Adrenal gland (tissue), 12 donors: ENCODE data around the gene TEX264. TPM values are rescaled to one million over a fixed set of nuclear protein-coding genes. Genes with fewer than 3 reads are reported as not detected.
A peak's percentile ranks its signal among the peaks of the same experiment; 100 is the strongest.

Experiments used
- DNase-seq, 7 donors: peaks; one replicate each; pipeline ENCODE4 v3.0.0-alpha.2; 2019 to 2020
- H3K27ac ChIP-seq, 5 donors: fragments of 200-600 bp; sonication (generic) in 4 of 5; 1 replicate in 3 of 5; 2 replicates in 2 of 5; pipeline versions ENCODE4 v1.5.1 to v1.8.0; 2016 to 2020; ENCODE audit warnings: mild to moderate bottlenecking in 1 of 5
- H3K27me3 ChIP-seq: fragments of 200-600 bp; 2 replicates; pipeline ENCODE4 v1.8.0; 2021
- H3K36me3 ChIP-seq, 2 donors: fragments of 200-600 bp; replicated peaks in 1 of 2; 1 replicate in 1 of 2; 2 replicates in 1 of 2; pipeline versions ENCODE4 v1.5.1 to v1.8.0; 2018 to 2022
- H3K4me1 ChIP-seq, 2 donors: fragments of 200-600 bp; replicated peaks in 1 of 2; 1 replicate in 1 of 2; 2 replicates in 1 of 2; pipeline versions ENCODE4 v1.5.1 to v1.8.0; 2018 to 2021
- H3K4me3 ChIP-seq, 4 donors: fragments of 200-600 bp; sonication (generic) in 3 of 4; one replicate each; pipeline ENCODE4 v1.5.1; 2016 to 2018
- H3K9me3 ChIP-seq, 3 donors: fragments of 200-600 bp; sonication (generic) in 1 of 3; replicated peaks in 1 of 3; 1 replicate in 2 of 3; 2 replicates in 1 of 3; pipeline versions ENCODE4 v1.5.1 to v1.8.0; 2016 to 2021
- POLR2A ChIP-seq, 2 donors: fragments of 450-650 bp; IDR thresholded peaks; one replicate each; pipeline ENCODE4 v1.6.1; 2017; ENCODE audit warnings: antibody characterized with exemption in 2 of 2, mild to moderate bottlenecking in 2 of 2, moderate library complexity in 1 of 2
- WGBS, 4 donors: extraction: QIAGEN DNeasy Blood & Tissue Kit in 2 of 4; methylation state at CpG; one replicate each; pipeline versions ENCODE4 v1.1.5 to v1.1.7; 2013 to 2017; 5-methylcytosine and 5-hydroxymethylcytosine counted together
- intact Hi-C, 2 donors: fragments of 100-400 bp; cut with DNase I; formaldehyde crosslinking; loops; one replicate each; pipeline versions ENCODE4 v1.14.1 to v1.15.0; 2022 to 2023
- polyA plus RNA-seq, 3 donors: library from polyadenylated mRNA; stranded (reverse); fragments of 200-250 nt in 2 of 3; fragments of 350-450 nt in 1 of 3; fragmentation: Illumina TruSeq in 1 of 3; extraction: RNeasy Lipid Tissue Mini Kit (QIAGEN cat#74804) in 1 of 3; gene quantifications; one replicate each; pipeline ENCODE4 v1.2.3, GENCODE V29; 2013 to 2014
- total RNA-seq, 9 donors: library from RNA; depleted of rRNA in 4 of 9; stranded (reverse); fragments of >200 nt in 4 of 9; fragments of 120-200 nt in 1 of 9; fragmentation: NEBNext Ultra II Directional in 1 of 9; extraction: Animal tissue kit (Norgen Biotek cat#: 25700) in 1 of 9; gene quantifications; one replicate each; pipeline versions ENCODE4 v1.1.0 to v1.2.4, GENCODE V29; 2013 to 2023
- TF ChIP-seq, protein P1 (sequence below), 6 experiments: fragments of 450-650 bp in 4 of 6; fragments of 200-600 bp in 2 of 6; sonication (generic) in 1 of 6; IDR thresholded peaks; 1 replicate in 5 of 6; 2 replicates in 1 of 6; pipeline versions ENCODE4 v1.5.1 to v1.8.0; 2016 to 2021; ENCODE audit warnings: antibody characterized with exemption in 6 of 6, mild to moderate bottlenecking in 2 of 6, moderate library complexity in 1 of 6
- donor health status: healthy with polysubstance abuse.
- donor health status: Bipolar disorder and iron deficiency.
- donor health status: DM: yes; HTN: yes; CAD: no.
- donor health status: DM: no; HTN: no; CAD: no.
- donor health status: DM: no; HTN: no; CAD: no.
- donor health status: DM: yes; HTN: yes; CAD: no.

The TEX264 gene
- total and polyA plus RNA-seq, 12 donors = 64.7 to 207 (median 125) TPM

DNA sequence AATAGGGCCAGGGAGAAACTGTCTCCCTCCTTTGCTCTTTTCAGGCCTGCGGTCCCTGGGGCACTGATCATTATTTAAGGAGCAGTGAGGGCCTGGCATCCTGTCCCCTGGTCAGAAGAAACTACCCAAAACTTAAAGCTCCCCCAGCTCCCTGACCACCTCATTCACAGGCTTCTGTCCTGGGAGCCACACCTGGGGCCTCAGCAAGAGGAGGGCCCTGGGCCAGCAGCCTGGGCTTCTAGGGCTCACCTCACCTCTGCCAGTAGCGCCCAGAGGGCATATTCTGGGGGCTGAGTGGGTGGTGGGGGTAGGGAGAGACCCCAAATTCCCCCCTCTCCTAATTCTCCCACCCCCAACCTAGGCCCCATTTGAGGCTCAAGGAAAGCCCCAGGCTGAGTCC is 31.1 kb downstream of the TEX264 start:
- Histone ChIP-seq H3K36me3 (peaks cover 0 to 50% of the 10 kb centered on the region in 2 donors), H3K4me1 (peaks cover 0 to 2% of the 10 kb centered on the region in 2 donors), H3K9me3 (no peaks in the 10 kb centered on the region), H3K27me3 (no peaks in the 10 kb centered on the region), H3K4me3 (no peak overlapping the region), H3K27ac (no peak overlapping the region)
- TF ChIP-seq, protein P1, sequence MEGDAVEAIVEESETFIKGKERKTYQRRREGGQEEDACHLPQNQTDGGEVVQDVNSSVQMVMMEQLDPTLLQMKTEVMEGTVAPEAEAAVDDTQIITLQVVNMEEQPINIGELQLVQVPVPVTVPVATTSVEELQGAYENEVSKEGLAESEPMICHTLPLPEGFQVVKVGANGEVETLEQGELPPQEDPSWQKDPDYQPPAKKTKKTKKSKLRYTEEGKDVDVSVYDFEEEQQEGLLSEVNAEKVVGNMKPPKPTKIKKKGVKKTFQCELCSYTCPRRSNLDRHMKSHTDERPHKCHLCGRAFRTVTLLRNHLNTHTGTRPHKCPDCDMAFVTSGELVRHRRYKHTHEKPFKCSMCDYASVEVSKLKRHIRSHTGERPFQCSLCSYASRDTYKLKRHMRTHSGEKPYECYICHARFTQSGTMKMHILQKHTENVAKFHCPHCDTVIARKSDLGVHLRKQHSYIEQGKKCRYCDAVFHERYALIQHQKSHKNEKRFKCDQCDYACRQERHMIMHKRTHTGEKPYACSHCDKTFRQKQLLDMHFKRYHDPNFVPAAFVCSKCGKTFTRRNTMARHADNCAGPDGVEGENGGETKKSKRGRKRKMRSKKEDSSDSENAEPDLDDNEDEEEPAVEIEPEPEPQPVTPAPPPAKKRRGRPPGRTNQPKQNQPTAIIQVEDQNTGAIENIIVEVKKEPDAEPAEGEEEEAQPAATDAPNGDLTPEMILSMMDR (IDR thresholded peaks at IDR 0.05) = no peak
- no peak for TF ChIP-seq POLR2A (IDR thresholded peaks at IDR 0.05)
- intact Hi-C loops = no loop called here
- 88 to 100% (median 97%) methylated on average over 1 to 2 of the region's 2 CpGs for WGBS, 4 donors
- no peak for DNase-seq

DNA sequence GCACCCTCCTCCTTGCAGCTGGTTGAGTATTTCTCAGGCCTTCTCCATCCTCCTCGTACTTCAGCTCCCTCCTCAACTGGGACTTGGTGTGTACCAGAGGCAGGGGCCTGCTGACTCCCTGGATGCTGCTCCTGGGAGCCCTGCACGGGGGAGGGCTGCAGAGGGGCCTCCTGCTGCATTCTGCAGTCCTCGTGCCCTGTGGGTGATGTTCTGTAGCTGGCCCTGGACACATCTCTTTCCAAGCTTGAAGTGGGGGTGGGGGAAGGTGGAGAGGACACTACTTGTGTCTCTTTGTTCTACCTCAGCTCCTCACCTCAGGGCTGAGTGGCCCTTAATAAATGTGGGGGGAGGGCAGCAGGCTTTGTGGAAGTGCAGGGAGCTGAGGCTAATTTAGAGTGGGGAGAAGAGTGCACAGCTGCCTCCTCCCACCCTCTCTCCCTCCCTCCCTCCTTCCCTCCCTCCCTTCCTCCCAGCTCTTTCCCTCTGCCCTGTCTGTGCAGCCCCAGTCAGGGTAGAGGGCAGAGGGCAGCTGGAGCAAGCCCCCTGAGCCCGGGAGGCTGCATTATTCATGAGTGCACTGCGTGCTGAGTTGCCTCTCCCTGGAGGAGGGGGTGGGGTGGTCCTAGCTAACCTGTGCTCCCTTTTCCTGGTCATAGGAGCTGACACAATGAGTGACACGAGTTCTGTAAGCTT is 32.2 kb downstream of the TEX264 start:
- Histone ChIP-seq H3K27me3 (no peaks in the 10 kb centered on the region), H3K27ac (no peak overlapping the region), H3K9me3 (no peaks in the 10 kb centered on the region), H3K4me3 (no peak overlapping the region), H3K36me3 (peaks cover 0 to 39% of the 10 kb centered on the region in 2 donors), H3K4me1 (peaks cover 0 to 5% of the 10 kb centered on the region in 2 donors)
- intact Hi-C loops = no loop called here
- WGBS, 4 donors = 53 to 74% (median 71%) methylated on average over 5 to 6 of the region's 6 CpGs
- TF ChIP-seq, protein P1 (IDR thresholded peaks at IDR 0.05) = no peak
- TF ChIP-seq POLR2A (IDR thresholded peaks at IDR 0.05) = no peak
- no peak for DNase-seq

DNA sequence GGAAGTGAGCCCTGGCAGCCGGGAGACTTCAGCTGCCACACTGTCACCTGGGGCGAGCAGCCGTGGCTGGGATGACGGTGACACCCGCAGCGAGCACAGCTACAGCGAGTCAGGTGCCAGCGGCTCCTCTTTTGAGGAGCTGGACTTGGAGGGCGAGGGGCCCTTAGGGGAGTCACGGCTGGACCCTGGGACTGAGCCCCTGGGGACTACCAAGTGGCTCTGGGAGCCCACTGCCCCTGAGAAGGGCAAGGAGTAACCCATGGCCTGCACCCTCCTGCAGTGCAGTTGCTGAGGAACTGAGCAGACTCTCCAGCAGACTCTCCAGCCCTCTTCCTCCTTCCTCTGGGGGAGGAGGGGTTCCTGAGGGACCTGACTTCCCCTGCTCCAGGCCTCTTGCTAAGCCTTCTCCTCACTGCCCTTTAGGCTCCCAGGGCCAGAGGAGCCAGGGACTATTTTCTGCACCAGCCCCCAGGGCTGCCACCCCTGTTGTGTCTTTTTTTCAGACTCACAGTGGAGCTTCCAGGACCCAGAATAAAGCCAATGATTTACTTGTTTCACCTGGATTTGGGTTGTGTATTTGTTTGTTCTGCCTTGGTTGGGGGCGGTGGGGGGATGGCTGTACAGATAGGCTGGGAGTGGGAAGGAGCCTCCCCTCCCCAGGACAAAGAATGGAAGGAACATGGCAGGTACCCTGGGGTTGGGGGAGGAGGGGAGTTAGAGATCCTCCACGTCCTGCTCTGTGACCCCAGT is 32.9 kb downstream of the TEX264 start:
- peaks cover 0 to 34% of the 10 kb centered on the region in 2 donors for H3K36me3 ChIP-seq
- intact Hi-C loops = no loop called here
- H3K4me1 ChIP-seq = peaks cover 0 to 5% of the 10 kb centered on the region in 2 donors
- 80 to 86% (median 84%) methylated on average over 5 to 12 of the region's 12 CpGs for WGBS, 4 donors
- H3K27me3 ChIP-seq = no peaks in the 10 kb centered on the region
- no peak overlapping the region for H3K4me3 ChIP-seq
- no peak for DNase-seq
- H3K9me3 ChIP-seq = no peaks in the 10 kb centered on the region
- TF ChIP-seq POLR2A (IDR thresholded peaks at IDR 0.05) = no peak
- TF ChIP-seq, protein P1 (IDR thresholded peaks at IDR 0.05) = no peak
- H3K27ac ChIP-seq = no peak overlapping the region

DNA sequence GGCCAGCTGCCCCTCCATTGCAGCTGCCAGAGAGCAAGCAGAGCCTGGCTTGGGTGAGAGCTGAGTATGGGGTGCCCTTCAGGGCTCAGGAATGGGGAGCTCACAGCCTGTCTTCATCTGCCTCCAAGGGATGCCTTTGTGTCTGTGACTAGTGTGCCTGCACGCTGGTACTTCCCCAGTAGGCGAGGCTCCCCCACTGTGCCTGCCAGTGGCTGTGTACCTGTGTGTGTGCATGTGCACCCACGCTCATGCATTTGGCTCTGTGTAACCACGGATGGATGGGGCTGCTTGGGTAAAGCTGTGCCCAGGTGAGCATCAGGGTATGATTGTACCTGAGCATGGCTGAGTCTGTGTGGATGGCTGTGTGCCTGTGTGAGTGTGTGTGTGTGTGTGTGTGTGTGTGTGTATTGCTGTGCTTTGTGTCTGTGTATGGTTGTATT is 33.5 kb downstream of the TEX264 start:
- H3K9me3 ChIP-seq = no peaks in the 10 kb centered on the region
- intact Hi-C loops = no loop called here
- H3K4me3 ChIP-seq = no peak overlapping the region

More for the DNA sequence above, 33.5 kb downstream of the TEX264 start:
- no peaks in the 10 kb centered on the region for H3K27me3 ChIP-seq
- H3K27ac ChIP-seq = no peak overlapping the region
- H3K4me1 ChIP-seq = peaks cover 0 to 5% of the 10 kb centered on the region in 2 donors
- peaks cover 0 to 28% of the 10 kb centered on the region in 2 donors for H3K36me3 ChIP-seq
- WGBS, 4 donors = 82 to 100% (median 88%) methylated on average over 4 of the region's 4 CpGs
- DNase-seq = peak in 1 of 7 donors; percentile 6
- TF ChIP-seq POLR2A (IDR thresholded peaks at IDR 0.05) = no peak
- TF ChIP-seq, protein P1 (IDR thresholded peaks at IDR 0.05) = no peak
